Astrocyte of the cerebellum (primary cell): ENCODE results near the gene ROR1.

Experiments used
- DNase-seq: peaks from one replicate; pipeline ENCODE4 v3.0.0-alpha.2; 2011; ENCODE audit warnings: low read depth
- H3K4me3 ChIP-seq: 2 replicates; pipeline ENCODE4 v1.5.1; 2011; ENCODE audit warnings: mild to moderate bottlenecking, low read depth, low read length, moderate library complexity
- CTCF ChIP-seq: IDR thresholded peaks from 2 replicates; pipeline ENCODE4 v1.5.1; 2012; ENCODE audit warnings: low read length, low read depth, moderate library complexity, mild to moderate bottlenecking; ENCODE audit errors: missing control alignments
- in situ Hi-C: cut with HindIII; loops from 2 replicates; pipeline ENCODE4 v1.10.0; 2017; ENCODE audit warnings: low sequenced_read_pairs

ROR1 gene

GRCh38 chr1:63773815-63774616, at the start of gene ROR1:
ROR1 (plus strand) TSS chr1:63774017.
- peak within 1 kb of the TSS; percentile 74 for H3K4me3 ChIP-seq
- TF ChIP-seq CTCF = peak; percentile 71
- in situ Hi-C loops = no loop called here
- peak; percentile 57 for DNase-seq

GRCh38 chr1:63724375-63724899, 49.4 kb upstream of the ROR1 start:
- no peak overlapping the region for H3K4me3 ChIP-seq
- no peak for DNase-seq
- in situ Hi-C loops = no loop called here
- TF ChIP-seq CTCF = no peak

- H3K4me3 ChIP-seq = no peak overlapping the region
- DNase-seq = no peak
- TF ChIP-seq CTCF = no peak
- in situ Hi-C loops = no loop called here
Observed at GRCh38 chr1:63728611-63729226, 45.1 kb upstream of the ROR1 start.

- no peak for TF ChIP-seq CTCF
- in situ Hi-C loops = no loop called here
- no peak overlapping the region for H3K4me3 ChIP-seq
- no peak for DNase-seq
Observed at GRCh38 chr1:63729227-63729620, 44.6 kb upstream of the ROR1 start.

- no peak overlapping the region for H3K4me3 ChIP-seq
- in situ Hi-C loops = loop anchor here (5.0 kb wide), 1 partner anchor 38 kb away; no protein-coding TSS in a partner anchor
- no peak for TF ChIP-seq CTCF
- DNase-seq = no peak
Observed at GRCh38 chr1:63730211-63730610, 43.6 kb upstream of the ROR1 start.

GRCh38 chr1:63731117-63732043, 42.4 kb upstream of the ROR1 start:
- no peak for TF ChIP-seq CTCF
- peak; percentile 73 for DNase-seq
- in situ Hi-C loops = loop anchor here (5.0 kb wide), 1 partner anchor 39 kb away; no protein-coding TSS in a partner anchor
- no peak overlapping the region for H3K4me3 ChIP-seq
